ENCODE results near the gene NT5C3B. TPM values are rescaled to one million over a fixed set of nuclear protein-coding genes. Genes with fewer than 3 reads are reported as not detected.
A peak's percentile ranks its signal among the peaks of the same experiment; 100 is the strongest.

NT5C3B gene
- total RNA-seq, 6 experiments from 2014 or later = 33.9 to 55.2 (median 37.3) TPM

DNA sequence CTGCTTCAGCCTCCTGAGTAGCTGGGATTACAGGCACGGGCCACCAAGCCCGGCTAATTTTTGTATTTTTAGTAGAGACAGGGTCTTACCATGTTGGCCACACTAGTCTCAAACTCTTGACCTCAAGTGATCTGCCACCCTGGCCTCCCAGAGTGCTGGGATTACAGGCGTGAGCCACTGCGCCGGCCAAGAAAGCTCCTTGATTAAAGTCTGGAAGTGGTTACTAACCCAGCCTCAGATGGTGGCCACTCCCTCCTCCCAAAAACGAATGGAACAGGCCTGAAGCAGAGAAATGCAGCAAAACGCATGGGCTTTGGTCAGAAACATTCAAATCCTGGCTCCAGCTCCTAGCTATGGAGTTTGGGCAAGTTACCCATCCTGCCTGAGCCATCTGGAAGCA lies 11.9 kb downstream of the NT5C3B start:
- Mint-ChIP-seq H3K27me3 (ENCODE audit: insufficient read depth) (peaks cover 9% of the 10 kb centered on the region), H3K36me3 (ENCODE audit: low read depth) (no peaks in the 10 kb centered on the region), H3K9me3 (no peaks in the 10 kb centered on the region), H3K27ac (peak overlapping the region; percentile 45; the same call in 1 of the 2 replicates), H3K4me3 (no peak overlapping the region), H3K4me1 (ENCODE audit: low read depth) (no peaks in the 10 kb centered on the region)
- no peak for DNase-seq
- TF ChIP-seq, protein P1, sequence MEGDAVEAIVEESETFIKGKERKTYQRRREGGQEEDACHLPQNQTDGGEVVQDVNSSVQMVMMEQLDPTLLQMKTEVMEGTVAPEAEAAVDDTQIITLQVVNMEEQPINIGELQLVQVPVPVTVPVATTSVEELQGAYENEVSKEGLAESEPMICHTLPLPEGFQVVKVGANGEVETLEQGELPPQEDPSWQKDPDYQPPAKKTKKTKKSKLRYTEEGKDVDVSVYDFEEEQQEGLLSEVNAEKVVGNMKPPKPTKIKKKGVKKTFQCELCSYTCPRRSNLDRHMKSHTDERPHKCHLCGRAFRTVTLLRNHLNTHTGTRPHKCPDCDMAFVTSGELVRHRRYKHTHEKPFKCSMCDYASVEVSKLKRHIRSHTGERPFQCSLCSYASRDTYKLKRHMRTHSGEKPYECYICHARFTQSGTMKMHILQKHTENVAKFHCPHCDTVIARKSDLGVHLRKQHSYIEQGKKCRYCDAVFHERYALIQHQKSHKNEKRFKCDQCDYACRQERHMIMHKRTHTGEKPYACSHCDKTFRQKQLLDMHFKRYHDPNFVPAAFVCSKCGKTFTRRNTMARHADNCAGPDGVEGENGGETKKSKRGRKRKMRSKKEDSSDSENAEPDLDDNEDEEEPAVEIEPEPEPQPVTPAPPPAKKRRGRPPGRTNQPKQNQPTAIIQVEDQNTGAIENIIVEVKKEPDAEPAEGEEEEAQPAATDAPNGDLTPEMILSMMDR (IDR thresholded peaks at IDR 0.05) = no peak

DNA sequence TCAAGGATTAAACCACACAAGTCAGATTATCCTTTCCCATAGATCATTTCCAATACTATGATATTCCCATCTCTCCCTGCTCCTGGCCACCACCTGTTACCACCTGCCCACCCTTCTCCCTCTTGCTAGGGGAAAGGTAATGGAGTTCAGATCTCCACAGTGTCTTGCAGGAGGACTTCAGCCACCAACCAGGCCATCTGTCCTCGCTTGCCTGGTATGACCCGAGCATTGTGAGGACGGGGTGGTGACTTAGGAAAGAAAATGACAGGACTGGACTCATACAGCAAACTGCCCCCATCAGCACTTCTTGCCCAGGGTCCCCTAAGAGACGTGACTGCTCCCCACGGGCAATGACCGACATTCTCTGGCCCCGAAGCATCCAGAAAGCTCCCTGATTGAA lies 12.5 kb downstream of the NT5C3B start:
- Mint-ChIP-seq H3K36me3 (ENCODE audit: low read depth) (no peaks in the 10 kb centered on the region; the same call in 1 of the 2 replicates), H3K27ac (no peak overlapping the region; the same call in 1 of the 2 replicates), H3K27me3 (ENCODE audit: insufficient read depth) (peaks cover 9% of the 10 kb centered on the region), H3K4me1 (ENCODE audit: low read depth) (no peaks in the 10 kb centered on the region), H3K4me3 (no peak overlapping the region), H3K9me3 (no peaks in the 10 kb centered on the region)
- DNase-seq = no peak
- TF ChIP-seq, protein P1 (IDR thresholded peaks at IDR 0.05) = no peak

DNA sequence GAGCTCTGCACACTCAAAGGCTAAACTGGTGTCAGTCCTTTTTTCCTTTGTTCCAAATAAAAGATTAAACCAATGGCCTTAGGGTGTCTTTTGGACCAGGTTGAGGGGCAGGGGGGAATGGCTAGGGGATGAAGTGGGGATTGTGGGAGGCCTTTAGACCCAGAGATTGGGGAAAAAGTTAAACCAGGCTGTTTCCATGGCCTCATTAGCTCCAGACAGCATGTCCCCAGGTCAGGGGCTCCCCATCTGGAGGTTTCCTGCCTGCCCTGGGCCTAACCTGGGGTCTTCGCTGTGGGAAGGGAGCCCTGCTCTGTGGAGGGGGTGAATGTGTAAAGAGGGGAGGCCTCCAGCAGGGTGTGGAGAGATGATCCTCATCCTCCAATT lies 12.9 kb downstream of the NT5C3B start:
- no peak overlapping the region for H3K27ac Mint-ChIP-seq

DNA sequence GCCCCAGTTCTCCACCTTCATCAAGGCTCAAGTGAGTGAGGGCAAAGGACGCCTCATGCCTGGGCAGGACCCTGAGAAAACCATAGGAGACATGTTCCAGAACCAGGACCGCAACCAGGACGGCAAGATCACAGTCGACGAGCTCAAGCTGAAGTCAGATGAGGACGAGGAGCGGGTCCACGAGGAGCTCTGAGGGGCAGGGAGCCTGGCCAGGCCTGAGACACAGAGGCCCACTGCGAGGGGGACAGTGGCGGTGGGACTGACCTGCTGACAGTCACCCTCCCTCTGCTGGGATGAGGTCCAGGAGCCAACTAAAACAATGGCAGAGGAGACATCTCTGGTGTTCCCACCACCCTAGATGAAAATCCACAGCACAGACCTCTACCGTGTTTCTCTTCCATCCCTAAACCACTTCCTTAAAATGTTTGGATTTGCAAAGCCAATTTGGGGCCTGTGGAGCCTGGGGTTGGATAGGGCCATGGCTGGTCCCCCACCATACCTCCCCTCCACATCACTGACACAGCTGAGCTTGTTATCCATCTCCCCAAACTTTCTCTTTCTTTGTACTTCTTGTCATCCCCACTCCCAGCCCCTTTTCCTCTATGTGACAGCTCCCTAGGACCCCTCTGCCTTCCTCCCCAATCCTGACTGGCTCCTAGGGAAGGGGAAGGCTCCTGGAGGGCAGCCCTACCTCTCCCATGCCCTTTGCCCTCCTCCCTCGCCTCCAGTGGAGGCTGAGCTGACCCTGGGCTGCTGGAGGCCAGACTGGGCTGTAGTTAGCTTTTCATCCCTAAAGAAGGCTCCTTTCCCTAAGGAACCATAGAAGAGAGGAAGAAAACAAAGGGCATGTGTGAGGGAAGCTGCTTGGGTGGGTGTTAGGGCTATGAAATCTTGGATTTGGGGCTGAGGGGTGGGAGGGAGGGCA lies 13.6 kb downstream of the NT5C3B start:
- no peak overlapping the region for H3K27ac Mint-ChIP-seq
- H3K36me3 Mint-ChIP-seq (ENCODE audit: low read depth) = peaks cover 8% of the 10 kb centered on the region; the same call in 1 of the 2 replicates
- no peaks in the 10 kb centered on the region for H3K9me3 Mint-ChIP-seq
- no peak for DNase-seq
- no peak overlapping the region for H3K4me3 Mint-ChIP-seq
- TF ChIP-seq, protein P1 (IDR thresholded peaks at IDR 0.05) = no peak
- H3K4me1 Mint-ChIP-seq (ENCODE audit: low read depth) = no peaks in the 10 kb centered on the region
- H3K27me3 Mint-ChIP-seq (ENCODE audit: insufficient read depth) = peaks cover 10% of the 10 kb centered on the region

More for the DNA sequence above, 12.9 kb downstream of the NT5C3B start:
- Mint-ChIP-seq H3K36me3 (ENCODE audit: low read depth) (peaks cover 4% of the 10 kb centered on the region; the same call in 1 of the 2 replicates), H3K9me3 (no peaks in the 10 kb centered on the region), H3K4me1 (ENCODE audit: low read depth) (no peaks in the 10 kb centered on the region), H3K4me3 (no peak overlapping the region), H3K27me3 (ENCODE audit: insufficient read depth) (peaks cover 9% of the 10 kb centered on the region)
- no peak for DNase-seq
- TF ChIP-seq, protein P1 (IDR thresholded peaks at IDR 0.05) = no peak

DNA sequence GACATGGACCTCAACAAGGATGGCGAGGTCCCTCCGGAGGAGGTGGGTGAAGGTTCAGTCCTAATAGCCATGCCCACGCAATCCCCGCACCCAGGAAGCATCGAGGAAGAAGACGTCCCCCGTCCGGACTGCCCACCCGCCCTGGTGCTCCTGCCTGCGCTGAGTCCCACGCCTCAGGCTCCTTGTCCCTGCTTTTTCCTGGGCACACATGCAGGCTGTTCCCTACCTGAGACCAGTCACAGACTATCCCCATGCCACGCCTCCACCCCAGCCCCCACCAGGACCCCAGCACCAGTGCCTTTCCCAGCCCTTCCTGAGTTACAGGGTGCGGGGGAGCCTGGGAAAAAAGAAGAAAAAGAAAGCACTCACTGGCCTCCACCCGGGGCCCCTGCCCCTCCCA lies 14.3 kb downstream of the NT5C3B start:
- H3K27ac Mint-ChIP-seq = no peak overlapping the region

More for the DNA sequence above, 14.3 kb downstream of the NT5C3B start:
- H3K9me3 Mint-ChIP-seq = no peaks in the 10 kb centered on the region
- no peaks in the 10 kb centered on the region for H3K4me1 Mint-ChIP-seq (ENCODE audit: low read depth)
- H3K36me3 Mint-ChIP-seq (ENCODE audit: low read depth) = peaks cover 8% of the 10 kb centered on the region; the same call in 1 of the 2 replicates
- no peak for DNase-seq
- peaks cover 10% of the 10 kb centered on the region for H3K27me3 Mint-ChIP-seq (ENCODE audit: insufficient read depth)
- no peak overlapping the region for H3K4me3 Mint-ChIP-seq
- TF ChIP-seq, protein P1 (IDR thresholded peaks at IDR 0.05) = no peak

Measured in HFFc6 (cell line).